NT2/D1 (cell line): ENCODE results near the gene SPOCK1.

Experiments used
- YY1 ChIP-seq: IDR thresholded peaks from 2 replicates; pipeline ENCODE4 v1.6.1; 2011; ENCODE audit not compliant: insufficient read length, insufficient read depth
- ZNF274 ChIP-seq: IDR thresholded peaks from 2 replicates; pipeline ENCODE4 v1.6.1; 2011; ENCODE audit warnings: mild to moderate bottlenecking, low read depth, low read length

GRCh38 chr5:137084016-137084415 is 415.1 kb downstream of the SPOCK1 start:
- TF ChIP-seq YY1 (no peak), ZNF274 (no peak)
